NOMO-1 treated with DMSO at 0.1 percent for 48 hours (cell line): ENCODE data around the gene RPS6KA5.
"Not testable (repeated sequence)": the region's sequence is repeated elsewhere in the genome, so short reads cannot be mapped to it uniquely, and the experiment has no call there.

ENCODE experiments used
- DNase-seq: peaks from one replicate; lab custom pipeline; 2025; ENCODE audit not compliant: unreplicated experiment; lab: John Stamatoyannopoulos, UW

The RPS6KA5 gene

GRCh38 chr14:91067186-91067585, 6.7 kb upstream of the RPS6KA5 start:
- no peak for DNase-seq

DNA sequence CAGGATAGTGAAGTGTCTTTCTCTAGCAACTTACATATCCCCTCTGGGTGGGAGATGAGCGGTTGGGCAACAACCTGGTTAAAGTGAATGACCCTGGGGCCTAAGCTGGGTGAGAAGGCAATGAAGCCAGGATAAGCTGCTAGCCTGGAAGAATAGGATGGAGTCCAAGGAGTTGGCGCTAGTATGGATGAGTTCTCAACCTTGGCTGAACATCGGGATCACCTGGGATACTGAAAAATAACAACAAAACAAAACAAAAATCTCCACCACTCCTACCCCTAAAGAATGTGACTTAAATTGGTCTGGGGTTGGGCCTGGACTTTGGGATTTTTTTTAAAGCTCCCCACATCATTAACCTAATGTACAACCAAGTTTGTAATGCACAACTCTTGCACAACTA, 4.8 kb upstream of the RPS6KA5 start:
- DNase-seq: no peak

- peak; percentile 91 for DNase-seq
Measured at GRCh38 chr14:91063119-91063518, 2.7 kb upstream of the RPS6KA5 start.

- no peak for DNase-seq
Measured at GRCh38 chr14:91062600-91062999, 2.2 kb upstream of the RPS6KA5 start.

DNA sequence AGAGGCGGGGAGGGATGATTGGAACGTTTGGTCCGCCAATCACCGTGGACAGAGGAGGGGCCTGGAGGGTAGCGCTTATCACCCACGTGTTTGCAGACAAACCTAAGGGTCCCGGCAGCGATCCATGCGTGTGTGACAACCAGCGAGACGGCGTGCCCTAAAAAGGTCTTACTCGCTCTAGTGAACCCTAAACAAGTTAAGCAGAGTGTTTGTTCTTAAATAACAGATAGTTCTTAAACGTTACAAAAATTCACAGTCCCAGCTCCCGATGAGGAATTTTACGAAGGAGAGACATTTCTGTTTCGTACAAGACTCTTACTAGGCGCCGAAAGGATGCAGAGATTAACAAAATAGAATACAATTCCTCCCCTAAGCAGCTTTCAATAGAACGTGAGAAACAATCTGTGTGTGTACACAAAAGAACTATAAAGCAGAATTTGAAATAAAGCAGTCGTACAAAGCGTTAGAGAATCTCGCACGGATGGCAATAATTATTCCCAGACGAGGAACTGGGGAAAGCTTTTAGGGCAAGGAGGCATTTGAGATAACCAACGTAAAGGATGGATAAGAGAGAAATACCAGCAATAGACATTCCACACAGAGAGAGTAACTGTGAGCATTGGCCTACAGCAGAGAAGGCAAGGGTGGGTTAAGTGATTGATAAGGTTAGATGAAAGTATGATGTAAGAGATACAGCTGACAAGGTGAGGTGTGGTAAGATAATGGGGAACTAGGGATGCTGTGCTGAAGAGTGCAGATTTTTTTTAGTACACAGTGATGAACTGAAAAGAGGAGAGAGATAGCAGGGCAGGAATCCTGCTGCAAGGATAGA, 831 bp upstream of the RPS6KA5 start:
- DNase-seq: peak; percentile 8

- peak; percentile 24 for DNase-seq
Measured at GRCh38 chr14:91059576-91060350, 678 bp downstream of the RPS6KA5 start.

- DNase-seq: peak; percentile 69
Measured at GRCh38 chr14:91058042-91058581, 2.3 kb downstream of the RPS6KA5 start.

DNA sequence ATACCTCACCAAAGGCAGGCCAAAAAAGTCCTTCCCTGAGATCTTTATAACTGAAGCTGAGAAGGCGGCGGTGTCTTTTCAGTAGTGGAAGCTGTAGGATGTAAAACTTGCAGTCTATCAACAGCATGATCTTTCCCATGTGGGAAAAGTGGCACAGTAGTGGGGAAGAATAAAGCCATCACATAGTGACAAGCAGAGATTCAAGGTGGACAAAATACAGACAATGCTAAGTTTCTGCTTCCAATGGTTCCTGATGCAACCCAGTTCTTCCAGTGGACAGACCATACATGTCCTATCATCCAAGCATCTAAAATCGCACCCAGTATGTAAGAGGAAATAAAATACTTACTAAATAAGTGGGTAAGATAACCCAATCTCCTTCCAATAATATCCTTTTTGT, 4.1 kb downstream of the RPS6KA5 start:
- no peak for DNase-seq

GRCh38 chr14:91055016-91055415, 5.4 kb downstream of the RPS6KA5 start:
- DNase-seq: no peak

GRCh38 chr14:91048676-91049075, 11.8 kb downstream of the RPS6KA5 start:
- no peak for DNase-seq

DNA sequence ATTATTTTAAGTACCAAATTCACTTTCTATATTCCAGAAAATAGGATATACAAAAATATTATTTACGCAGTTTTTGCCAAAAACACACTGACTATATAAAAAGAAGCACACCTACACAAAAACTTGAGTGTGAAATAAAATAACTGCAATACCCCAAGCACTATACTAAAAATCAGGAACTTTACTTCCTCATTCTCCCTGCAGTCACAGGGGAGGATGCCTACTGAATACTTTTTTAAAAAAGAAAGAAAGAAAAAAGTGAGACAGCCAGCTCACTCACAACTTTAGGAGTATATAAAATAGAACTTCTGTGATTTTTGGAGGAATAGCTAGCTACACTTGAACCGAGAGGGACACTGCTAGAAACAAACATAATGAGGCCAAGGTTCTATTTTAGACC, 12.2 kb downstream of the RPS6KA5 start:
- DNase-seq: peak; percentile 59

DNA sequence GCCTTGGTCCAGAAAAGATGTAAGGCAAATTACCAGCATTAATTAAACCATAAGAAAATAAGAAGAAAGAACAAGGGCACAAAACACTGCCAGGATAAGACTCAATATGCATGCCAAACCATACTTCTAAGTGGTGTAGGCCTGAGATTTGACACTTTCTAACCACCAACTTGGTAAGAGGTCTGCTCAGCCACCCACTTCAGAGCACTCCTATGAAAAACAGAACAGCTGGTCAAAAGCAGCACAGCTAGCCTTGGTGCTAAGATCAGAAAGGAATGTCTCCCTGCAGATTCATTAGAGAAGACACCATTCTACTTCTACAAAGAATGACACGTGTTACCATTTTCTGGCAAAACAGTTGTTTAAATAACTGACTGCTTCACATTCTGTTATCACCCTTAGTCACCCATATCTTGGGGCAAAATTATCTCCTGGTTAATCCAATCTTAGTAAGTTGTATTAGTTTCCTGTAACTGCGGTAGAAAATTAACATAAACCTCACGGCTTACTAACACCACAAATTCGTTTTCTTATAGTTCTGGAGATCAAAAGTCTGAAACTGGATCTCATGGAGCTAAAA, 13.2 kb downstream of the RPS6KA5 start:
- DNase-seq: no peak

DNA sequence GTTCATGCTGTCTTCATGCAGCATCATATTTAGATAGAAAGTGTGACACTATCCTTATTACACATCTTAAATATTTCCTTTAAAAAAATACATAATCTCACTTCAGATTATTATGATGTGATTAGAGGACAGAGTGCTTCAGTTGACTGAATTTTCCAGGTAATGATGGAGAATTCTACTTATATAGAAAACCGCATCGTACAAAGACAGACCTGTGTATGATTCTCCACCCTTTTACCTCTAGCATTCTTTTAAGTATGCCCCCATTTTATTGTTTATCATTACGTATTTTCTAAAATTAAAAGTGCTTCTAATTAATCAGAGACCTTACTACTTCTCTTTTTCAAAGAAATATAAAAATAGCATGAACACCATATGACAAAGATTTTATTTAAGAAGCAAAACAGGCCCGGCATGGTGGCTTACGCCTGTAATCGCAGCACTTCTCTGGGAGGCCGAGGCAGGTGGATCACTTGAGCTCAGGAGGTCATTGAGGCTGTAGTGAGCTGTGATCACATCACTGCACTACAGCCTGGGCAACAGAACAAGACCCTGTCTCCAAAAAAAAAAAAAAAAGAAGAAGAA, 13.9 kb downstream of the RPS6KA5 start:
- no peak for DNase-seq

DNA sequence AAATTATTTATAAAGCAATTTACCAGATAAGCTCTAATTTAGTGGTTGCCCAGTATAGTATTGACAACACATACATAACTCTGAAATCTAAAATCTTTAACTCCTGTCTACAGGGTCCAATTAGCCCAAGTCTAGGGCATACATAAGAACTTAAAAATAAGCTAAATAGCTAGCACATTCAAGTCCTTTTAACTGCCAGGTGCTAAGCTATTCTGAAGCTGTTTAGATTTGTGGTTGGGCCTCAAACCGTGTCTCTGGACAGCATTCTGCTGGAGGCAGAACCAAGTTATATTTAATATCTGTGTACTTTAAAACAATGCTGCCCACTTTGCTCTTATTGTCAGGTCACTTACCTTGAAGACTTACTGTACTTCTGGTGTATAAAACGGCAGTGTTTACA, 19.0 kb downstream of the RPS6KA5 start:
- DNase-seq: no peak

DNA sequence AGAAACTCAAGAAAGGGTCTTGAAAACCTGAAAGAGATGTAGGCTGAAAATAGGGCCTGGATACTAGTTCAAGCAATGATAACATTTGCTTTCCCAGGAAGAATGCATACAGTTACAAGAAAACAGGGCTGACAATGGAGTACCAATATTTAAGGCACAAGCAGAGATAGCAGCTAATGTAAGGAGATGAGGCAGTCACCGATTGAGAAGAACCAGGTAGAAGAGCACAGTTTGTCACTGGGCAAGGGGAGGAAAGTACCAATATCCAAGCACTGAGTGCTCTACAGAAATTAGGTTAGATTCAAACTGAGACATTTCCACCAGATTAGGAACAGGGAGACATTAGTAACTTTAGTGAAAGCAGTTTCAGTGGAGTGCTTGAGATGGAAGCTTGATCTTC, 19.9 kb downstream of the RPS6KA5 start:
- DNase-seq: no peak

GRCh38 chr14:91038439-91038838, 22.0 kb downstream of the RPS6KA5 start:
- peak; percentile 55 for DNase-seq

- DNase-seq: no peak
Measured at GRCh38 chr14:91036741-91037469, 23.5 kb downstream of the RPS6KA5 start.

- no peak for DNase-seq
Measured at GRCh38 chr14:91035855-91036254, 24.6 kb downstream of the RPS6KA5 start.

DNA sequence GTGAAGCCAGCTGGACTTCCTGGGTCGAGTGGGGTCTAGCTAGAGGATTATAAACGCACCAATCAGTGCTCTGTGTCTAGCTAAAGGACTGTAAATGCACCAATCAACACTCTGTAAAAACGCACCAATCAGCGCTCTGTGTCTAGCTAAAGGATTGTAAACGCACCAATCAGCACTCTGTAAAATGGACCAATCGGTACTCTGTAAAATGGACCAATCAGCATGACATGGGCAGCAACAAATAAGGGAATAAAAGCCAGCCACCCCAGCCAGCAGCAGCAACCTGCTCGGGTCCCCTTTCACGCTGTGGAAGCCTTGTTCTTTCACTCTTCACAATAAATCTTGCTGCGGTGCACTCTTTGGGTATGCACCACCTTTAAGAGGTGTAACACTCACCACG, 26.1 kb downstream of the RPS6KA5 start:
- not testable (repeated sequence) for DNase-seq

DNA sequence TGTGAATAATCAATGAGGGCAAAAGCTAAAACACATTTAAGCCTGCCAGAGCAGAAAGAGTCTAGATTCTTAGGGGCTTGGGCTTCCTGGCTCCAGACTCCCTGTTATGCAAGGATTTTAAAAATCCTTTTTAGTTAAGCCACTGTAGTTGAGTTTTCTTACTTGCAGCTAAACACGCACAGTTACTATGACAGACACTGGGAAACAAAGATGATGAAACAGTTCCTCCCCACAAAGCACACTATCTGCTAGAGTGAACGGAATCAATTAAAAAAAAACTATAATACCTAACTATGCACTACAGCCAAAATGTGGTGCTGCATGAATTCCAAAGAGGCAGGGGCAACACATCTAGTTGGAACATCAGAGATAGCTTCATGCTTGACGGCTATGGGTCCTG, 28.2 kb downstream of the RPS6KA5 start:
- DNase-seq: peak; percentile 53

- no peak for DNase-seq
Measured at GRCh38 chr14:91031666-91032065, 28.8 kb downstream of the RPS6KA5 start.
